Naive B cell (primary cell): Measurements from ENCODE around the gene ZNF831. TPM values are rescaled to one million over a fixed set of nuclear protein-coding genes. Genes with fewer than 3 reads are reported as not detected.
A peak's percentile ranks its signal among the peaks of the same experiment; 100 is the strongest.

Experiments
- ATAC-seq, 2 donors: fragments of 150-1000 bp; cut with Tn5 transposase; 2 replicates each; pipeline ENCODE4 v1.10.0; 2021; ENCODE audit warnings: low read depth in 2 of 2, mild to moderate bottlenecking in 2 of 2, moderate library complexity in 2 of 2
- DNase-seq: peaks from one replicate; pipeline ENCODE4 v3.0.0; 2022
- H3K27ac Mint-ChIP-seq, 6 donors: one replicate each; pipeline ENCODE4 v1.8.0; 2020 to 2022; ENCODE audit warnings: mild to moderate bottlenecking in 6 of 6, mixed read lengths in 6 of 6, moderate library complexity in 5 of 6, inconsistent platforms in 2 of 6
- H3K27me3 Mint-ChIP-seq, 3 donors: one replicate each; pipeline ENCODE4 v1.8.0; 2021 to 2022; ENCODE audit warnings: mixed read lengths in 3 of 3, mild to moderate bottlenecking in 1 of 3
- H3K36me3 Mint-ChIP-seq, 2 donors: one replicate each; pipeline ENCODE4 v1.8.0; 2020 to 2022; ENCODE audit warnings: mixed read lengths in 2 of 2, inconsistent platforms in 1 of 2, mild to moderate bottlenecking in 1 of 2
- H3K4me1 Mint-ChIP-seq, 3 donors: one replicate each; pipeline ENCODE4 v1.8.0; 2020 to 2022; ENCODE audit warnings: mixed read lengths in 3 of 3, inconsistent platforms in 1 of 3, mild to moderate bottlenecking in 1 of 3, moderate library complexity in 1 of 3
- H3K4me3 Mint-ChIP-seq, 8 donors: one replicate each; pipeline ENCODE4 v1.8.0; 2020 to 2022; ENCODE audit warnings: mild to moderate bottlenecking in 8 of 8, mixed read lengths in 8 of 8, moderate library complexity in 8 of 8, inconsistent platforms in 2 of 8
- H3K9me3 Mint-ChIP-seq, 7 donors: one replicate each; pipeline ENCODE4 v1.8.0; 2020 to 2022; ENCODE audit warnings: mixed read lengths in 7 of 7, mild to moderate bottlenecking in 5 of 7, inconsistent platforms in 2 of 7, moderate library complexity in 1 of 7
- polyA plus RNA-seq, 6 donors: library from polyadenylated mRNA; unstranded; fragments of 300-500 nt; fragmentation: Illumina TruSeq; gene quantifications; one replicate each; pipeline ENCODE4 v1.2.3, GENCODE V29; 2021; ENCODE audit warnings: low read depth in 6 of 6

The ZNF831 gene
- polyA plus RNA-seq, 6 donors from 2014 or later = 0.66 to 2.6 (median 2.3) TPM

DNA sequence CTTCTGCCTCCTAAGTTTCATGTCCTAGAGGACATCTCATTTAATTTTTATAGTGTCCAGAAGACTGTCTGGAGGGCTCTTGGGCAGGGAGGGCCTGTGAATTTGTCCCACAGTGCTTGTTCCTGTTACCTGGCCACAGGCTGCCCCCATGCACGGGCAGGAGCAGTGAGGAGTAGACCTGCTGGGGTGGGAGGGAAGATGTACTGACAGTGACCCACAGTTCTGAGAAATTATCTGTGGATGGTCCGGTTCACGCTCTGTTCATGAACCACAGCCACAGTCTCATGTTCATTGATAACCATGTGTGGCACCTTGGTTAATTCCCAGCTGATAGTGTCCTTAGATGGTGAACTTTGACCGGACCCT lies 18.8 kb upstream of the ZNF831 start:
- peak overlapping the region in 2 of 8 donors; percentile 23 to 71 for H3K4me3 Mint-ChIP-seq
- no peak for ATAC-seq
- DNase-seq = no peak
- H3K27me3 Mint-ChIP-seq = no peaks in the 10 kb centered on the region
- peak overlapping the region in 5 of 6 donors; percentile 14 to 97 (median 91) for H3K27ac Mint-ChIP-seq
- peaks cover 40 to 76% (median 57%) of the 10 kb centered on the region in 3 donors for H3K4me1 Mint-ChIP-seq
- H3K9me3 Mint-ChIP-seq = peaks cover 0 to 4% (median 0%) of the 10 kb centered on the region in 7 donors
- peaks cover 0 to 5% of the 10 kb centered on the region in 2 donors for H3K36me3 Mint-ChIP-seq

DNA sequence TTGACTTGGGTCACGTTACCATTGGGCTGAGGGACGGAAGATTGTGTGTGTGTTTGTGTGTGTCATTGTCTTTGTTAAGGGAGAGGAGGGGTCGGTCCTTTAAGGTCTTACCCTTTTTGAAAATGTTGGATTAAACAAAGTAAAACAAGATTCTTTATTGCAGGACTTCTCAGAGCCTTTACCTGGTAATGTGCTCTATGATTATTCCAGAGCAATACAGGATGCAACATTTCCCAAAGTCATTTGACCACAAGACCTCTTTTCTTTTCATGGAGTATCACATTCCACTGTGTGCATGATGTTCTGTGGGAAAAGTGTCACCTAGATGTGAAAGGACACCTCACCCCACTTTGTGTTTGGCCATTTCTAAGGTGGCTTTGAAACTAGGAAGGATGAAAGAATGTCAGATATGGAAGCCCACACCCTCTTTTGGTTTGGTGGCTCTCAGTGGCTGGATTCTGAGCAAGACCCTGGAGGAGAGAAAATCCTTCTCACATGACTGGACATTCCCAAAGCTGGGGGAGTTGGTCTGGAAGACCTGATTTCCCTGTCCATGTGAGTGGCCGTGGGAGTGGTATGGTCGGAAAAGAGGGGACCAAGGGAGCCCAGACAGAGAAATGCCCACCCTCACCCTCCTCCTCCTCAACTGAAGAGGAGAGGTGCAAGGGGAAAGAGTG lies 18.2 kb upstream of the ZNF831 start:
- H3K36me3 Mint-ChIP-seq = peaks cover 0 to 5% of the 10 kb centered on the region in 2 donors
- H3K4me3 Mint-ChIP-seq = peak overlapping the region; percentile 38 to 81 (median 58)
- H3K27me3 Mint-ChIP-seq = no peaks in the 10 kb centered on the region
- H3K9me3 Mint-ChIP-seq = peaks cover 0 to 4% (median 0%) of the 10 kb centered on the region in 7 donors
- ATAC-seq (no peak), DNase-seq (no peak)
- peak overlapping the region in 5 of 6 donors; percentile 83 to 97 (median 91) for H3K27ac Mint-ChIP-seq
- peaks cover 45 to 77% (median 62%) of the 10 kb centered on the region in 3 donors for H3K4me1 Mint-ChIP-seq

- H3K4me3 Mint-ChIP-seq = peak overlapping the region; percentile 38 to 81 (median 58)
- ATAC-seq (no peak), DNase-seq (no peak)
- peaks cover 0 to 5% of the 10 kb centered on the region in 2 donors for H3K36me3 Mint-ChIP-seq
- H3K9me3 Mint-ChIP-seq = peaks cover 0 to 2% (median 0%) of the 10 kb centered on the region in 7 donors
- H3K4me1 Mint-ChIP-seq = peaks cover 45 to 78% (median 69%) of the 10 kb centered on the region in 3 donors
- no peaks in the 10 kb centered on the region for H3K27me3 Mint-ChIP-seq
- H3K27ac Mint-ChIP-seq = peak overlapping the region in 5 of 6 donors; percentile 83 to 97 (median 91)
These were observed 17.5 kb upstream of the ZNF831 start for GRCh38 chr20:59145924-59146779.

DNA sequence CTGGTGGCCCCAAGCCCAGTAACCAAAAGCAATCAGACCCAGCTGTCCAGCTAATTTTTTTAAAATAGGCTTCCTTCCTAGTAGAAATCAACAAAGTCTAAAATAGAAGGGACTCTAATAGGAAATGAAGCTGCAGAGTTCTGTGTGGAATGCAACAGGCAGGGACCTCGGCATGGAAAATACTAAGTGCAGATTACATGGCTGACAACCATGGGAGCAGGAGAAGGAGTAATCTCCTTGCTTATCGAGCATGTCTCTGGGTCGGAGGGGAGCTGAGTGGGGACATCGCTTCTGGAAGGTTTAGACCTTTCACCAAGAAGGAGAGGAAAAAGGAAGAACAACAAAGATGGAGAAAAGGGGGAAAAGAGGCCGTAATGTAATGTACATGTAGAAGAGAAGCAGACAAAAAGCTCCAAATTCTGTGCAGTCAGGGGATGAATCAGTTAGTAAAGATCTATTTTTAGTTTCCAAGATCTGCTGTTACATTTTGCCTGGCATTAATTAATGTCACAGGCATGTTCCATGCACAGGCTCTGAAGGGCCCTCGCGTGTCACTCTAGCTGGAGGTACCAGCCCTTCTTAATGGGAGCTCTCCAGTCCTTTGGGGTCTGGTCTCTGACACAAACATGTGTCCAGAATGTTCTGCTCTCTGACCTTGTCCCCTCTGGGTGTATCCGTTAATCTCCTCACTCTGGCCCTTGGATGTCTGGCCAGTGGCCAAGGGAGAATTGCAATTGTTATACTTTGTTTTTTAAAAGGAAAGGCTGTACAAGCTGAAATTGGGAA lies 16.6 kb upstream of the ZNF831 start:
- Mint-ChIP-seq H3K9me3 (peaks cover 0 to under 1% (median 0%) of the 10 kb centered on the region in 7 donors), H3K4me3 (peak overlapping the region in 6 of 8 donors; percentile 16 to 69 (median 46)), H3K36me3 (peaks cover 0 to 5% of the 10 kb centered on the region in 2 donors), H3K27ac (peak overlapping the region; percentile 67 to 97 (median 92)), H3K4me1 (peaks cover 47 to 85% (median 77%) of the 10 kb centered on the region in 3 donors), H3K27me3 (no peaks in the 10 kb centered on the region)
- DNase-seq = no peak
- no peak for ATAC-seq

DNA sequence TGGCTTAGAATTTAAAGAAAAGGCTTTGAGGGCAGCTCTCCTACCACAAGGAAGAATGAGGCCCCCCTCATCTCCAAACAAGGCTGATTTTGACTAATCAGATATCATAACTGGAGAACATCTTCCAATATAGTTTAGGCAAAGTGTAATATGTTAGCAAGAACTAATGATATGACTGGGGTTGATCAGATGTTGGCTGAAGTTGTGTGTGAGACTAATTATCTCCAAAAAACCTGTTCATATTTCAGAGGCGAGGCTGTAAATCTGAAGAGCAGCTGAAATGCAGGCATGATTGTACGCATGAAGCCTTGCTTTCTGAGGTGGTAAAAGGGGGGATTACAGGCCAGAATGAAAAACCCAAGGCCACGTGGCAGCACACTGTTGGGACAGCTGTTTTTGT lies 16.0 kb upstream of the ZNF831 start:
- Mint-ChIP-seq H3K9me3 (no peaks in the 10 kb centered on the region), H3K4me3 (peak overlapping the region in 1 of 8 donors; percentile 37), H3K27me3 (no peaks in the 10 kb centered on the region), H3K4me1 (peaks cover 53 to 91% (median 83%) of the 10 kb centered on the region in 3 donors), H3K27ac (peak overlapping the region; percentile 53 to 97 (median 82)), H3K36me3 (peaks cover 0 to 6% of the 10 kb centered on the region in 2 donors)
- no peak for DNase-seq
- ATAC-seq = no peak

- H3K9me3 Mint-ChIP-seq = no peaks in the 10 kb centered on the region
- H3K4me3 Mint-ChIP-seq = peak overlapping the region in 6 of 8 donors; percentile 7 to 86 (median 57)
- H3K4me1 Mint-ChIP-seq = peaks cover 60 to 96% (median 94%) of the 10 kb centered on the region in 3 donors
- peaks cover 0 to 12% of the 10 kb centered on the region in 2 donors for H3K36me3 Mint-ChIP-seq
- DNase-seq (peak; percentile 35), ATAC-seq (no peak)
- H3K27ac Mint-ChIP-seq = peak overlapping the region; percentile 96 to 99 (median 98)
- no peaks in the 10 kb centered on the region for H3K27me3 Mint-ChIP-seq
These were observed 14.7 kb upstream of the ZNF831 start for GRCh38 chr20:59148701-59149493.

DNA sequence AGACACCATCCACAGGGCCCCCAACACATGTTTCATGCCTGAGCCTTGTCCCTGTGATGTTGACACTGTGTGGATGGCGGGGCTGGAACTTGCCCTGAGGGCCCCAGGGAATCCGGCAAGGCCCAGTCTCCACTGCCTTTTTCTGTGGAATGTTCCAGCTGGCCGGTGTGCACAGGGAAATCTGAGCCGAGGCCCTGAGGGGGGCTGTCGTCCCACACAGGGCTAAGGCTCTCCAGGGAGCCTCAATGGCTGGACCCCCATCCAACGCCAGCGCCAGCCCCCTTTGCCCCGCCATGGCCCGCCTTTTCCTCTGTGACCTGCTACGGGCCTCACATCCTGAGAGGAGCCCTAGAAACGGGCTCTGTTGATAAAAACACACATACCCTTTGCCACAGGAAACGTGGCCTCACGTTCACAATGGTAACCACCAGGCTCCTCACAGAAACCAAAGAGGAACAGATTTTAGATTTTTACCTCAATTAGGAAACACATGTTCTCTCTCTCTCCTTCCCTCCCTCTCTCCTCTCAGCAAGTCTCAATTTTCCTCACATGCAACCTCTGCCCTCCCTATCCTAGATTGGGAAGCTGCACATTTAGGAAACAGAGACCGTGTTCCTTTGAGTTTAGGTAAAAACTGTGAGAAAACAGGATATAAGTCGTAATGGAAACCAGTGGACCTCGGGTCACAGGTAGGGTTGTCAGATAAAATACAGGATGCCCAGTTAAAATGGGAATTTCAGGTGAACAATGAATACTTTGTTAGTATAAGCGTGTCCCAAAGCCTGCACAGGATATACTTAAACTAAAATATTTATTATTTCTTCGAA lies 13.7 kb upstream of the ZNF831 start:
- Mint-ChIP-seq H3K4me1 (peaks cover 57 to 93% (median 85%) of the 10 kb centered on the region in 3 donors), H3K27me3 (no peaks in the 10 kb centered on the region), H3K27ac (peak overlapping the region; percentile 96 to 99 (median 98)), H3K9me3 (no peaks in the 10 kb centered on the region), H3K4me3 (peak overlapping the region; percentile 53 to 86 (median 72)), H3K36me3 (peaks cover 6 to 12% of the 10 kb centered on the region in 2 donors)
- peak; percentile 80 for DNase-seq
- peak; percentile 95 to 98 for ATAC-seq

DNA sequence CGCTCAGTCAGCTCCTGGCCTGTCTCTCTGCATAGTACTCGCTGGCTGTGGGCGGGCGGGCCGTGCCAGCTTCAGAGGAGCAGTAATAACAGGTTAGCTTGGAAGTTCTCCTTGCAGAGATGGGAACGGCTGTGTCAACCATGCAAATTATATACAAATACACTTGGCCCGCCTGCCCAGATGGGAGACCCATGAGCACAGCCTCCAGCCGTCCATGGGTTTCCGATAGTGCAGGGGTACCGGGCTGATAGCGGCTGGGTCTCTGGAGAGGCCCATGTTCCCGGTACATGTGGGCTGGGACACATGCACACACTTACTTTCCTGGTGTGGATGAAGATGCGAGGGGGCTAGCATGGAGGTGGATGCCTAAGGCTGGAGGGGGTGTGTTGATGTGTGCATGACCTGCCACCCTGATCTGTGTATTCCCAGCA lies 12.8 kb upstream of the ZNF831 start:
- Mint-ChIP-seq H3K9me3 (no peaks in the 10 kb centered on the region), H3K36me3 (peaks cover 8 to 12% of the 10 kb centered on the region in 2 donors), H3K27ac (peak overlapping the region in 5 of 6 donors; percentile 89 to 99 (median 97)), H3K4me1 (peaks cover 50 to 91% (median 82%) of the 10 kb centered on the region in 3 donors), H3K4me3 (peak overlapping the region in 1 of 8 donors; percentile 62), H3K27me3 (no peaks in the 10 kb centered on the region)
- DNase-seq = no peak
- no peak for ATAC-seq

DNA sequence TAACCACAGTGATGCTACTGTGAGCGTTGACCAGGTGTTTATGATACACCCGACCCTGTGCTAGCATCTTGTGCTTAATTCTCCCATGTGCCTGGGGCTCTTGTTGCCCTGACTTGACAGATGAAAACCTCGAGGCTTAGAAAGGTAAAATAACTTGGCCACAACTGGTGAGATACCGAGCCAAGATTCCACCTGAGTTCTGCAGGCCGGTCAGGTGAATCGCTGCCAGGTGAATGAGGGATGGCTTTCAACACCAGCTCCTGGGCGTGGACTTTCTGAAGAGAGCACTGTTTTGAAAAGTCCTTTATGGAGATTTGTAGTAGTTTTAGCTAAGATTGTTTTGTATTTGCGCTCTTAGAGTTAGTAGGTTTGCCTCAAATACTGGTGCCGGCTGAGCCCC lies 12.2 kb upstream of the ZNF831 start:
- Mint-ChIP-seq H3K36me3 (peaks cover 8 to 12% of the 10 kb centered on the region in 2 donors), H3K9me3 (no peaks in the 10 kb centered on the region), H3K27me3 (no peaks in the 10 kb centered on the region), H3K4me3 (peak overlapping the region in 1 of 8 donors; percentile 20), H3K27ac (peak overlapping the region in 5 of 6 donors; percentile 89 to 99 (median 97)), H3K4me1 (peaks cover 45 to 86% (median 78%) of the 10 kb centered on the region in 3 donors)
- DNase-seq (no peak), ATAC-seq (no peak)

DNA sequence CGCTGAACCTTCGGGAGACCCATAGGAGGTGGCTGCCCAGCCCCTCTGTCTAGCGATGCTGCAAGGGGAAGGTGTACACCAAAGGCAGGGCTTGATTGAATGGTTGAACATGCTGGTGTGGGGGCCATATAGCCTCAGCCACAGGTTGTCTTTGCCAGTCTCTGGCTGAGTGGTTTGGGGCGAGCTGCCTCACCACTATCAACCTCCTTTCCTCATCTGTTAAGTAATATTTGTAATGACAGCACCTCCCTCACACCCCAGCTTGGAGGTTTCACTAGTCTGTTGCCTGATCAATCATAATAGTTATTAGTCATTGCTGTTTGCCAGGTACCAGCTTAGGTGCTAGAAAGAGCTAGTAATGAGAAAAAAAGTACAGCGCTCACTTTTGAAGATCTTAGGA lies 11.8 kb upstream of the ZNF831 start:
- DNase-seq = no peak
- peaks cover 8 to 10% of the 10 kb centered on the region in 2 donors for H3K36me3 Mint-ChIP-seq
- H3K4me3 Mint-ChIP-seq = peak overlapping the region in 1 of 8 donors; percentile 24
- peak overlapping the region in 4 of 6 donors; percentile 89 to 99 (median 95) for H3K27ac Mint-ChIP-seq
- no peaks in the 10 kb centered on the region for H3K27me3 Mint-ChIP-seq
- H3K9me3 Mint-ChIP-seq = no peaks in the 10 kb centered on the region
- peaks cover 40 to 81% (median 74%) of the 10 kb centered on the region in 3 donors for H3K4me1 Mint-ChIP-seq
- no peak for ATAC-seq

DNA sequence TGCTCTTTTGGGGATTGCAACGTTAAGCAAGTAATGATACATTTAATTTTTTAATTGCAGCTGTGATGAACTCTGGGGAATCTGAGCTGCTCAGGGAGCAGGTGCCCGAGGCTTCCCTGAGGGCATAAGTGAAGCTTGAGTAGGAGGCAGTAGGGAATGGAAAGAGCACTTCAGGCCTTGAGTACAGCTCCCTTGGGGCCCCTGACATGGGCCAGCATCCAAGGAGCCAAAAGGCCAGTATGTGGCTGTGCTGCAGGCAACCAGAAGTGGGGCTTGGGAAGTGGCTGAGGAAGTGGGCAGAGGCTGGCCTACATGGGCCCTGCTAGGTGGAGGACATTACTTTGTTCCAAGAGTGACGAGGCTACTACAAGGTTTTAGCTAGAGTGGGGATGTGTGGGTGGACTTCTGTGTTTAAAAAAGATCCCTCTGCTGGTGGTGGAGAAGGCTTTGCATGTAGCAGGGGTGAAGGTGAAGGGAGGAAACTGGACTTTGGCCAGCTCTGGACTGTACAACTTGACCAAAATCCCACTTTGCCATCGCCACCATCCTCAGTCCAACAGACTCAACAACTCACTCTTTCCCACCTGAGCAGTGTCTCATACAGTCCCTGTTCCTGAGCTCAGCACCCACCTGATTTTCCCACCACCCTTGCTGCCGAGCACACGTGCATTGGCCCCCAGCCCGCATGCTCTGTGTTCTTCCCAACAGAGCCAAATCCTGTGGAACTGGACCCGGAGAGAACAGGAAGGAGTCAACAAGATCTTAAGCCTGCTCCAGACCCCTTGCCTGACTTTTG lies 10.9 kb upstream of the ZNF831 start:
- peaks cover 37 to 72% (median 64%) of the 10 kb centered on the region in 3 donors for H3K4me1 Mint-ChIP-seq
- peaks cover 7 to 8% of the 10 kb centered on the region in 2 donors for H3K36me3 Mint-ChIP-seq
- peak overlapping the region in 3 of 8 donors; percentile 24 to 65 (median 65) for H3K4me3 Mint-ChIP-seq
- peak overlapping the region in 5 of 6 donors; percentile 26 to 97 (median 80) for H3K27ac Mint-ChIP-seq
- no peaks in the 10 kb centered on the region for H3K9me3 Mint-ChIP-seq
- ATAC-seq = no peak
- no peak for DNase-seq
- H3K27me3 Mint-ChIP-seq = no peaks in the 10 kb centered on the region
